Measurements from ENCODE around the gene GIGYF2.

DNA sequence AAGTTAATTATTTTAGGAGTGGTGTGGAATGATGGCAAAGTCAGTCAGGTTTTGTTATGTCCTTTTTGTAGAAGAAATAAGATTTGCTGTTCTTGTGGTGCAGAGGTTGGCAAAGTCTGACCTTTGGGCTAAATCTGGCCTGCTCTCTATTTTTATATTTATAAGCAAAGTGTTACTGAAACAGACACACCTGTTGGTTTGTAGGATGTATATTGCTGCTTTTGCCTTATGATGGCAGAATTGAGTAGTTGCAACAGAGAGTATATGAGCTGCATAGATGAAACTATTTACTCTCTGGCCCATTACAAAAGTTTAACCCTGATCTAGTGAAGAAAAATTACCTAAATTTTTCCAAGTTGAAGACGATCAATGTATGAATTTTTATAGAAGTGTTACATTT lies 113.3 kb downstream of the GIGYF2 start:
- TF ChIP-seq CBX2 (IDR thresholded peaks at IDR 0.05; ENCODE audit: low read depth, low read length), result no peak
- no peak for TF ChIP-seq CBX2 (CRISPR knock-in tag; IDR thresholded peaks at IDR 0.05; ENCODE audit: low read depth)
- TF ChIP-seq ZNF329 (CRISPR knock-in tag; IDR thresholded peaks at IDR 0.05; ENCODE audit: low read depth), result no peak
- TF ChIP-seq SRY (CRISPR knock-in tag; IDR thresholded peaks at IDR 0.05), result no peak
- TF ChIP-seq, protein P1, sequence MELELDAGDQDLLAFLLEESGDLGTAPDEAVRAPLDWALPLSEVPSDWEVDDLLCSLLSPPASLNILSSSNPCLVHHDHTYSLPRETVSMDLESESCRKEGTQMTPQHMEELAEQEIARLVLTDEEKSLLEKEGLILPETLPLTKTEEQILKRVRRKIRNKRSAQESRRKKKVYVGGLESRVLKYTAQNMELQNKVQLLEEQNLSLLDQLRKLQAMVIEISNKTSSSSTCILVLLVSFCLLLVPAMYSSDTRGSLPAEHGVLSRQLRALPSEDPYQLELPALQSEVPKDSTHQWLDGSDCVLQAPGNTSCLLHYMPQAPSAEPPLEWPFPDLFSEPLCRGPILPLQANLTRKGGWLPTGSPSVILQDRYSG (CRISPR knock-in tag; IDR thresholded peaks at IDR 0.05), result no peak
- no peak for TF ChIP-seq ZNF317 (CRISPR knock-in tag; IDR thresholded peaks at IDR 0.05)
- no peak for TF ChIP-seq ZNF20 (CRISPR knock-in tag; IDR thresholded peaks at IDR 0.05)
- TF ChIP-seq ELF1 (CRISPR knock-in tag; IDR thresholded peaks at IDR 0.05), result no peak
- TF ChIP-seq YY1 (IDR thresholded peaks at IDR 0.05; ENCODE audit: insufficient read depth, insufficient replicate concordance, low read depth, low read length), result no peak
- no peak for TF ChIP-seq SUZ12 (IDR thresholded peaks at IDR 0.05; ENCODE audit: low read depth, low read length)
- no peak for TF ChIP-seq SMAD3 (CRISPR knock-in tag; IDR thresholded peaks at IDR 0.05)
